Left kidney (tissue), 1 donor: Measurements from ENCODE around the gene TGFB3. TPM values are rescaled to one million over a fixed set of nuclear protein-coding genes. Genes with fewer than 3 reads are reported as not detected.

Experiments used
- polyA plus RNA-seq: library from polyadenylated mRNA; unstranded; fragments of 120-200 nt; gene quantifications from one replicate; pipeline ENCODE4 v1.2.1, GENCODE V29; 2013; ENCODE audit not compliant: insufficient read length

Gene TGFB3
- polyA plus RNA-seq, 1 donor = 18.3 TPM

Other genes with a start within 250 kb of the TGFB3 start
- gene IFT43, start 3.8 kb upstream of the TGFB3 start, polyA plus RNA-seq = 48.2 TPM
- 44.6 TPM for gene GPATCH2L, start 169.9 kb upstream of the TGFB3 start, polyA plus RNA-seq